EL (cell line): ENCODE measurements around the gene CEP250.
"Not testable (repeated sequence)": the region's sequence is repeated elsewhere in the genome, so short reads cannot be mapped to it uniquely, and the experiment has no call there.

ENCODE experiments used
- DNase-seq: peaks from one replicate; pipeline ENCODE4 v3.0.0-alpha.2; 2016

CEP250 gene

DNA sequence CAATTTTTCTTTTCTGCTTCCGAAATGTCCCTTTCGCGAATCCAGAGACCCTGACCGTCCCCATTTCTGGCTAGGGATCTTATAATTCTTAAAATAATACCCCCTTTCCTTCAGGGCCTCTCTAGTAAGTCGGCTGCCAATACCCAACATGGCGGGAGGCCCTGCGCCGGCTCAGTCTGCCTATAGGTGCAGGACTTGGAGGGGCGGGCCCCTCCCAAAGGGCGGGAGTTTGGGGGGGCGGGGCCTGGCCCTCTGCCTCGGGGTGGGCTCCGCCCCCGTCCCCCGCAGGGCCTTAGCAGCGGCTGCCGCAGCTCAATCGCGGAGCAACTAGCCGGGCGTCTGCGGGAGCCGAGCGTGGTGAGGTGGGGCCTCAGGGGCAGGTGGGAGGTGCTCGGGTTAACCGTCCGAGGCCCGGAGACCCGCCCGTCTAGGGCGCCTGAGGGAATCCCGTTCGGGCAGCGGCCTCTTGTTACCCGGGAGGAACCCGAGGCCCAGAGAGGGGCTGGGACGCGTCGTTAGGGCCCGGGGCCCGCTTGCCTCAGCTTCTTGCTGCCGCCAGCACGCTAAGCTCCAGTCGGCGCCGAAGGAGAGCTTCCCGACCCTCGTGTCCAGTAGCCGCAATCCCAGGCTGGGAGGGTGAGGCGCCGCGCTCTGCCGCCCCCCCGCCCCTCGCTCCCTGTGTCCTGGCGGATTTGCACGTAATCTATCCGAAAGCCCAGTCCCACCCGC is at the start of gene CEP250:
Gene CEP250 (plus strand): TSS at position 718 of the 729 bp plus-strand sequence. CDS start 6,770 bp downstream, outside the sequence.
- peak; percentile 96 for DNase-seq

- DNase-seq, result no peak
These were observed 49.6 kb upstream of the CEP250 start for GRCh38 chr20:35405775-35406174.

DNA sequence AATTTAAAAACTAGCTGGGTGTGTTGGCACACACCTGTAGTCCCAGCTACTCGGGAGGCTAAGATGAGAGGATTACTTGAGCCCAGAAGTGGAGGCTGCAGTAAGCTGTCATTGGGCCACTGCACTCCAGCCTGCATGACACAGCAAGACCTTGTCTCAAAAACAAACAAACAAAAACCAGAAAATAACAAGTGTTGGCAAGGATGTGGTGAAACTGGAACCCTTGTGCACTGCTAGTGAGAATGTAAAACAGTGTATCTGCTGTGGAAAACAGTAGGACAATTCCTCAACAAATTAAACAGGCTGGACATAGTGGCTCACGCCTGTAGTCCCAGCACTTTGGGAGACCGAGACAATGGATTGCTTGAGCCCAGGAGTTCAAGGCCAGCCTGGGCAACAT is 47.1 kb upstream of the CEP250 start:
- no peak for DNase-seq

DNA sequence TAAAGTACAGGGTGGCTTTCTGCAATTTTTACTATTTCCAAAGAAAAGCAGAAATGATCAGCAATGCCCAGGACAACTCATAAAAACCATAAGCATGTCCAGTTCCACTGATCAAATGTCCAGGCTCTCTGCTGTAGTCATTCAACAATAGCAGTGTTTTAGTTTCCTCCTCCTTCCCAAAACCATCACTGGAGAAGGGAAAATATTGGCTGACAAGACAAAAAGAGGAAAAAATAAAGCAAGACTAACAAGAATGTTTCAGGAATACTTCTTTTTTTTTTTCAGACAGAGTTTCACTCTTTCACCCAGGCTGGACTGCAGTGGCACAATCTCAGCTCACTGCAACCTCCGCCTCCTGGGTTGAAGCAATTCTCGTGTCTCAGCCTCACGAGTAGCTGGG is 45.9 kb upstream of the CEP250 start:
- no peak for DNase-seq

GRCh38 chr20:35410613-35411012 is 44.8 kb upstream of the CEP250 start:
- DNase-seq, result no peak

- DNase-seq, result no peak
These were observed 34.1 kb upstream of the CEP250 start for GRCh38 chr20:35421322-35421721.

DNA sequence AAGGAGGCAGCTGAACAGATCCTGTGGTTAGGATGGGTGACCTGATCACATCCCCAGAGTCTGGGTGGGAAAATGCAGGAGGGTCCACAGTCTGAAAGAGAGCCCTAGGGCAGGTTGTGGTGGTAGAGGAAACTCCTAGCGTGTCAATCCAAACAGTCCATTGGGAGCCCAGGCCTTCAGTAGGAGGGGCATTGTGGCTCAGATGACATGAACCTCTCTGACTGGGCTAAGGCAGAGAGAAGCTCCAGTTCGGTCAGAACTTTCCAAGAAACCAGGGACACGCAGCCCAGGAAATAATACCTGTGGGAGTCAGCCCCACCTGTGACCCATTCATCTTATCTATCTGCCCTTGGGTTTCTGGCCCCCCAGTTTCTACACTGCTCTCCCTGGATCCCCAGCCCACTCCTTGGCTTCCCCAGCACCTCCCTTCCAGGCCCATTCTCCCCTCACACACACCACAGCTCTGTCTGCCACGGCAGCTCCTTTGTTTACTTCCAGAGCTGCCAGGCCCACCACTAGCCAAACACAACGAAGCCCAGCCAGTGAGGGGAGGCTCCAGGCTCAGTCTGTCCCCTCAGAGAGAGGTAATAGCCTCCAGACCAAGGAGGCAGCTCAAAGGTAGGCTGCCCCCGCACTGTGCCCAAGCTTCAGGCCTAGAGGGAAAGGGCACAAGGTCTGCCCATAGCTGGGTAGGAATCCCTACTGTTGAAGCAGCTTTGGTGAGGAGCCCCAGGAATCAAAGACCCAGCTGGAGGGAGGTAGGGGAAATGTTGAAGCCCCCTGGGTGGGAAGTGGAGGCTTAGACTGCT is 23.6 kb upstream of the CEP250 start:
- DNase-seq, result no peak

DNA sequence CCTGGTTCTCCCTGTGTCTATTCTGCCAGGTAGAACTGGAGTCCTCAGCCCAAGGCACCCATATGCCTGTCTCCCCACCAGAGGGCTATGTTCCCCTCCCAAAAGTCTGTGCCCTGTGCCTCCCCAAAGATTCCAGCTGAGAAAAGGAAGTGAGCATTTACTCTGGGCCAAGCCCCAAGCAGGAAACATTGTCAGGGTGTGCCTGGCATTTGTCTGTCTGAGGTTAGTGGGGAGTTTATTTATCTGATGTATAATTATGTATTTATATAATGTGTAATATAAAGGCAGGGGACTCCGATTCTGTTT is 23.0 kb upstream of the CEP250 start:
- DNase-seq, result no peak

DNA sequence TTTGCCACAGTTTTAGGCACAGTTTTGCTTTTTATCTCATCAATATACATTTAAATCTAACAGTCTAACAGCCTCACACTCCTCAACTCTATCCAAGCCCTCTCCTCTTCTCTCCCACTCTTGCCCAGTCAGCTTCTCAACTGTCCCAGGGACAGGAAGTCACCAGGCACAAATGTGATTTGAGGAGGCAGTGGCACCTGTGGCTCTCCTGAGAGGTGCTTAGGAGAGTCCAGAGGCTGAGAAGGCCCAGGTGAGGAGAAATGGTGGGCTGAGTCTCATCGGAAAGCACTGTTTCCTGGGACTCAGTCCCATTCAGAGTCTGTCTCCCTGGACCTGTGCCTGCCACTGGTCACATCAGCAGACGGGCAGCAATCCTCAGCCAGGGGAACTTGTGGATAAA is 22.1 kb upstream of the CEP250 start:
- no peak for DNase-seq

DNA sequence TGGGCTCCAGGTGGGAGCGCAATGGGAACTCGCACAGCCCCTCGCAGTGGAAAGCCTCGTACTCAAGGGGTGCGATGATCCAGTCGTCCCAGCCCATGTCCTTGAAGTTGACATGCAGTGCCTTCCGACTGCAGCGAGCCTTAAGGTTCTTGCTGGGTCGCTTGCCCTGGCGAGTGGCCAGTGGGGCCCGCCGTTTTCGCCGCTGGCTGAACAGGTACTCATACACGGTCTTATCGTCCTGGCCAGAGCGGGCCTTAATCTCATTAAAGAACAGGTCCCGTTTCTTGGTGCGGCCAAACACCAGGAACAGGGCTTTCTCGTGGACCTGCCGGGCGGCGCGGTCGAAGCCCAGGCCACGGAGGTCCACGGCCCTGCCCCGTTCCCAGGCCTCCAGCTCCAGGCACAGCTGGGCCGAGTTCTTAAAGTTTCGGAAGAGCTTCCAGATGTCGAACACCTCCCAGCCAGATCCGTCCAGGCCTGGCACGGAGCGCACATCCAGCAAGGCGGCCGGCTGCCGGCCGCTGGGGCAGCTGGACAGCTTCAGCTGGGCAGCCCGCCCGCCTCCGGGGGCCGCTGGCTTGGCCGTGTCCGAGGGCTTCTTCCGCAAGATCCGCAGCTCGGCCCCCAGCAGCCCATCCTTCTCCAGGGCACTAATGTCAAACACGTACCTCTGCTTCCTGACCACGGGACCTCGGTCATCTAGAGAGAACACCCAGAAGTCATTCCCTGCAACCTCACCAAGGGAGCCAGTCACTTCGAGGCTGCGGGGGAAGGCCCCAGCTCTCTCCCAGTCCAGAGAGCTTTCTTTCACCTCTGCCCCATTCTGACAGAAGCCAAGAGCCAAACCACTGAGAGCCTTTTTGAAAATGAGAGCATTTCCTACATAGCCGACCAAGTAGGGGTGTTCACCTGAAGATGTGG is 21.1 kb upstream of the CEP250 start:
- DNase-seq, result no peak

GRCh38 chr20:35436177-35436573 is 19.2 kb upstream of the CEP250 start:
- no peak for DNase-seq

DNA sequence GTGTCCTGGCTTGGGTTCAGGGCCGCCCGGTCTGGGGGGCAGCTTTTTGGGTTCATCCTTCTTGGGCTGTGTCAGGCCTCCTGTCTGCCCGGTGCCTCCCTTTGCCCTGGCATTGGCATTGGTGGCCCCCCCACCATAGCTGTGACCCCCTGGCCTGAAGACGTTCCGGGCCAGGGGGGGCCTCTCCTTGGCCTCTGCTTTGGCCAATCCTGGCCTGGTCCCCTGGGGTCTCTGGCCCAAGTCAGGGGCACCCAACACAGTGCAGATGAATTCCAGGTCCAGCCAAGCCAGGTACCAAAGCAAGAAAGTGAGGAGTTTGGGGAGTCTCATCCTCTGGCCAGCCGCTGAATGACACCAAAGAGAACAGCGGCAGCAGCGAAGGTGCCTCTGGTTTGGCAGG is 17.8 kb upstream of the CEP250 start:
- DNase-seq, result no peak

DNA sequence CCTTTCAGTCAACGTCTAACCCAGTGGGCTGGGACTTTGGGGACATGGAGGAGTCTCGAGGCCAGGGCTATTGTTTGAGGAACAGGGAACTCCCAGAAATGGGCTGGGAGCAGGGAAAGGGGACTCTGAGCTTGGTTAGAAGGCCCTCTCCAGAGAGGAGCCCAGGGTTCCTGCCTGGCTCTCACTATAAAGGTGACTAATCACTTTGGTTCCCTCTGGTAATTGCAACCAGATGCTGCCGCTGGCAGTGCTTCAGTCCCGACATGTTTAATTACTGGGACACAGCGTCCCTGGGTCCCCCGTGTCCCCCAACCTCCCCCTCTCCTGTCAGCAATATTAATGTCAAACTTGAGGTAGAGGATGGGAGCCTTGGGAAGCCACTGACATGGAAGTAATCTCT is 12.4 kb upstream of the CEP250 start:
- peak; percentile 93 for DNase-seq

DNA sequence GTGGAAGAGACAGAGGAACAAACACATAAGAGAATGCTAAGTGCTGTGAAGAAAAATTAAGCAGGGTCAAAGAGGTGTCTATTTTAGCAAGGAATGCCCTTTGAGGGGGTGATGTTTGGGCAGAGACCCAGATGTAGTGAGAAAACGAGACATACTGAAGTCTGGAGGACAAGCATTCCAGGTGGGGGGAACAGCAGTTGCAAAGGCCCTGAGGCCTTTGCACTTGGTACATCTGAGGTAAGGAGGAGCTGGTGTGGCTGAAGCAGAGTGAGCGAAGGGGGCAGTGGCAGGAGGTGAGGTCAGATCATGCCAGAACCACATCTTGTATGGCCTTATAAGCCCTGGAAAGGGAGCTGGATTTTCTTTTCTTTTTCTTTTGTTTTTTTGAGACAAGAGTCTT is 11.2 kb upstream of the CEP250 start:
- no peak for DNase-seq

DNA sequence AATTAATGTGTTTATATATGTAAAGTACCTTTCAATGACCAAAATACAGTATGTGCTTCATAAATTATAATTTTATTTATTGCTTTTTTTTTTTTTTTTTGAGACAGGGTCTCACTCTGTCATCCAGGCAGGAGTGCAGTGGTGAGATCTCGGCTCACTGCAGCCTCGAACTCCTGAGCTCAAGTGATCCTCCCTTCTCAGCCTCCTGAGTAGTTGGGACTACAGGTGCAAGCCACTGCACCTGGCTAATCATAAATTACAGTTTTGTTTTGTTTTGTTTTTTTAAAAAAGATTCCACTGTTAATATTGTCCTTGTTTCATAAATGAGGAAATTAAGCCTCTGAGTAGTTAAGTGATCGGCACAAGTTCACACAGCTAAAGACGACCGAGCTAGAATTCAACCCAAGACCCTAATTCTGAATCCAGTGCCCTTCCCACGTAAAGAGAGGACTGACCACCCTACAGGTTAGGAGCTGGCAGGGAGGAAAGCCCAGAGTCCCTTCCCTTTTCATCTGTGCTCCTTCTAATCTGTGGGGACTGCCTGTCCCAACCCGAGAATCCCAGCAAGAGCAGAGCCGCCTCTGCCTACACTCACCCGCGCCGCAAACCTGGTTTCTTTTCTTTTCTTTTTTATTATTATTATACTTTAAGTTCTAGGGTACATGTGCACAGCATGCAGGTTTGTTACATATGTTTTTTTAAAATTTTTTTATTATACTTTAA is 8.9 kb upstream of the CEP250 start:
- DNase-seq, result no peak

- DNase-seq, result peak; percentile 84
These were observed 8.2 kb upstream of the CEP250 start for GRCh38 chr20:35447082-35447789.

DNA sequence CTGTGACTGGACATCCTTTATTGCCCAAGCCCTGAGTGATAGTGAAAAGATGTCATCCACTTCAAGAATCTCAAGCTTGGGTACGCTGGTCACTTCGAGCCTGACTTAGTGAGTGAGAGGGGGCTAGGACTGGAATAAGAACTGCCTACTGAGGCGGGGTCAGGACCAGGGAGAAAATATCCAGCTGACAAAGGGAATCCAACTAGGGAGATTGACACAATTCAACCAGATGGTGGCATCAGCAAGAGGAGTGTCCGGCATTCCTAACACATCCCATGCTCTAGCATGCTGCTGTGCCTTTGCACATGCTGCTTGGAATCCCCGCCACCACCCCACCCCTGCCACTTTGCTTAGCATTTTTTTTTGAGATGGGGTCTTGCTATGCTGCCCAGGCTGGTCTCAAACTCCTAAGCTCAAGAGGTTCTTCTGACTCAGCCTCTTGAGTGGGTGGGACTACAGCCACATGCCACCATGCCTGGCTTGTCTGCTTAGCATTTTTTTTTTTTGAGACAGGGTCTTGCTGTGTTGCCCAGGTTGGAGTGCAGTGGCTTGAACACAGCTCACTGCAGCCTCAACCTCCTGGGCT is 6.5 kb upstream of the CEP250 start:
- no peak for DNase-seq

DNA sequence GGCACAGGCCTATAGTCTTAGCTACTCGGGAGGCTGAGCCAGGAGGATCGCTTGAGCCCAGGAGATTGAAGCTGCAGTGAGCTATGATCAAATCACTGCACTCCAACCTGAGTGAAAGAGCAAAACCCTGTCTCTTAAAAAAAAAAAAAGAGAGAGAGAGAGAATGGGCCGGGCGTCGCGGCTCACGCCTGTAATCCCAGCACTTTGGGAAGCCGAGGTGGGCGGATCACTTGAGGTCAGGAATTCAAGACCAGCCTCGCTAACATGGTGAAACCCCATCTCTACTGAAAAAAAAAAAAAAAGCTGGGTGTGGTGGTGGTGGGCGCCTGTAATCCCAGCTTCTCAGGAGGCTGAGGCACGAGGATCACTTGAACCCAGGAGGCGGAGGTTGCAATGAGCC is 5.5 kb upstream of the CEP250 start:
- DNase-seq, result not testable (repeated sequence)

DNA sequence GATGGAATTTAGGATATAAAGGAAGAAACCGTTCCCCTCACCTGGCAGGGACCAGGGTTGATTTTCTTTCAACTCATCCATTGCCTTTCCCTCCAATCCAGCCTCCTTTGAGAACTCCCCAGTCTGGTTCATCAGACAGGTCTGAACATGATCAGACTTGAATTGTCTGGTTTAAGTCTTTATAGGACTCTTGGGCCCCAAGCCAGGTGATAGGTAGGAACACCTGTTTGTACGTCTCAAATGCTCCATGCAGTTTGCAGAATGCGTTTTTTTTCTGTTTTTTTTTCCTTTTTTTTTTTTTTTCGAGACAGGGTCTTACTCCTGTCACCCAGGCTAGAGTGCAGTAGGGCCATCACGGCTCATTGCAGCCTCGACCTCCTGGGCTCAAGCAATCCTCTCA is 4.1 kb upstream of the CEP250 start:
- DNase-seq, result no peak

GRCh38 chr20:35453647-35454046 is 1.8 kb upstream of the CEP250 start:
- DNase-seq, result no peak

DNA sequence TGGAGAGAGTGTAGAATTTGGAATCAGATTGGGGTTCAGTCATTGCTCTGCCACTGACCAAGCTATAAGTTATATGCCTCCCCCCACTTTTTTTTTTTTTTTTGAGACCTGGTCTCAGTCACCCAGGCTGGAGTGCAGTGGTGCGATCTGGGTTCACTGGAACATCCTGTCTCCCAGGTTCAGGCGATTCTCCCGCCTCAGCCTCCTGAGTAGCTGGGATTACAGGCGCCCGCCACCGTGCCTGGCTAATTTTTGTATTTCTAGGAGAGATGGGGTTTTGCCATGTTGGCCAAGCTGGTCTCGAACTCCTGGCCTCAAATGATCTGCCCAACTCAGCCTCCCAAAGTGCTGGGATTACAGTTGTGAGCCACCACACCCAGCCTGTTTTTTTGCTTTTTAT is 1.3 kb downstream of the CEP250 start:
- not testable (repeated sequence) for DNase-seq

- not testable (repeated sequence) for DNase-seq
These were observed 2.1 kb downstream of the CEP250 start for GRCh38 chr20:35457539-35457938.
